CD14-positive monocyte (primary cell): ENCODE data around the gene KIAA1549. TPM values are rescaled to one million over a fixed set of nuclear protein-coding genes. Genes with fewer than 3 reads are reported as not detected.
"Not testable (repeated sequence)": the region's sequence is repeated elsewhere in the genome, so short reads cannot be mapped to it uniquely, and the experiment has no call there.

Experiments used
- DNase-seq, 3 donors: peaks; one replicate each; pipeline ENCODE4 v3.0.0-alpha.2; 2011 to 2022
- H2AFZ ChIP-seq: 2 replicates; pipeline ENCODE4 v1.6.0; 2012; ENCODE audit warnings: mild to moderate bottlenecking, low read depth, low read length, inconsistent platforms; ENCODE audit not compliant: insufficient read depth, poor library complexity, severe bottlenecking
- H3K27ac ChIP-seq, 2 donors: 1 replicate in 1 of 2; 2 replicates in 1 of 2; pipeline ENCODE4 v1.5.1; 2012 to 2013; ENCODE audit warnings: low read length in 2 of 2, control low read depth in 1 of 2, inconsistent platforms in 1 of 2, low read depth in 1 of 2, mild to moderate bottlenecking in 1 of 2
- H3K27me3 ChIP-seq, 2 donors: one replicate each; pipeline versions ENCODE4 v1.6.0 to v1.6.1; 2011 to 2013; ENCODE audit warnings: low read length in 2 of 2; ENCODE audit not compliant: control insufficient read depth in 2 of 2, insufficient read depth in 2 of 2
- H3K36me3 ChIP-seq, 2 donors: replicated peaks in 1 of 2; 1 replicate in 1 of 2; 2 replicates in 1 of 2; pipeline versions ENCODE4 v1.5.1 to v1.6.1; 2012 to 2013; ENCODE audit warnings: low read length in 2 of 2, control low read depth in 1 of 2, inconsistent platforms in 1 of 2, mild to moderate bottlenecking in 1 of 2; ENCODE audit not compliant: insufficient read depth in 2 of 2, control insufficient read depth in 1 of 2
- H3K4me1 ChIP-seq, 2 donors: 1 replicate in 1 of 2; 2 replicates in 1 of 2; pipeline versions ENCODE4 v1.5.1 to v1.6.1; 2012 to 2013; ENCODE audit warnings: low read length in 2 of 2, control low read depth in 1 of 2, inconsistent platforms in 1 of 2, mild to moderate bottlenecking in 1 of 2, moderate library complexity in 1 of 2; ENCODE audit not compliant: insufficient read depth in 2 of 2, control insufficient read depth in 1 of 2
- H3K4me2 ChIP-seq: replicated peaks from 2 replicates; pipeline ENCODE3; 2012; ENCODE audit warnings: low read length, moderate library complexity, mild to moderate bottlenecking; ENCODE audit not compliant: poor library complexity, severe bottlenecking; ENCODE audit errors: extremely low read depth
- H3K4me3 ChIP-seq, 3 experiments: fragments of 200-600 bp in 1 of 3; sonication (generic) in 1 of 3; replicated peaks in 1 of 3; 1 replicate in 2 of 3; 2 replicates in 1 of 3; pipeline ENCODE4 v1.5.1; 2011 to 2013; ENCODE audit warnings: low read length in 3 of 3, mild to moderate bottlenecking in 3 of 3, control low read depth in 2 of 3, low read depth in 2 of 3, inconsistent platforms in 1 of 3, moderate library complexity in 1 of 3
- H3K79me2 ChIP-seq: 2 replicates; pipeline ENCODE4 v1.6.0; 2012; ENCODE audit warnings: mild to moderate bottlenecking, control low read depth, inconsistent platforms, low read length, moderate library complexity; ENCODE audit not compliant: insufficient read depth
- H3K9ac ChIP-seq: 2 replicates; pipeline ENCODE4 v1.6.0; 2017; ENCODE audit warnings: low read length, mild to moderate bottlenecking; ENCODE audit not compliant: insufficient read depth, poor library complexity, severe bottlenecking
- H3K9me3 ChIP-seq, 2 donors: replicated peaks in 1 of 2; 1 replicate in 1 of 2; 2 replicates in 1 of 2; pipeline versions ENCODE4 v1.5.1 to v1.6.1; 2012 to 2013; ENCODE audit warnings: low read length in 2 of 2, control low read depth in 1 of 2; ENCODE audit not compliant: control insufficient read depth in 1 of 2, insufficient read depth in 1 of 2
- H4K20me1 ChIP-seq: 2 replicates; pipeline ENCODE4 v1.6.0; 2012; ENCODE audit warnings: mild to moderate bottlenecking, low read length, control low read depth, moderate library complexity; ENCODE audit not compliant: insufficient read depth
- H3K27ac Mint-ChIP-seq, 7 donors: one replicate each; pipeline ENCODE4 v1.8.0; 2020; ENCODE audit warnings: mild to moderate bottlenecking in 7 of 7, mixed read lengths in 7 of 7, moderate library complexity in 6 of 7, inconsistent platforms in 2 of 7
- H3K27me3 Mint-ChIP-seq, 3 donors: one replicate each; pipeline ENCODE4 v1.8.0; 2021 to 2022; ENCODE audit warnings: low read depth in 3 of 3, mild to moderate bottlenecking in 3 of 3, mixed read lengths in 3 of 3, moderate library complexity in 3 of 3, inconsistent platforms in 1 of 3
- H3K36me3 Mint-ChIP-seq, 2 donors: one replicate each; pipeline ENCODE4 v1.8.0; 2020; ENCODE audit warnings: mixed read lengths in 2 of 2, inconsistent platforms in 1 of 2, mild to moderate bottlenecking in 1 of 2
- H3K4me1 Mint-ChIP-seq: one replicate; pipeline ENCODE4 v1.8.0; 2020; ENCODE audit warnings: mild to moderate bottlenecking, mixed read lengths
- H3K4me3 Mint-ChIP-seq, 2 donors: one replicate each; pipeline ENCODE4 v1.8.0; 2020; ENCODE audit warnings: mild to moderate bottlenecking in 2 of 2, mixed read lengths in 2 of 2, moderate library complexity in 1 of 2
- H3K9me3 Mint-ChIP-seq, 7 donors: one replicate each; pipeline ENCODE4 v1.8.0; 2020 to 2022; ENCODE audit warnings: mixed read lengths in 7 of 7, mild to moderate bottlenecking in 6 of 7, moderate library complexity in 6 of 7, inconsistent platforms in 2 of 7
- WGBS: methylation state at CpG from one replicate; pipeline ENCODE4 v1.1.5; 2013; ENCODE audit warnings: missing lambda C conversion rate; ENCODE audit not compliant: insufficient coverage; 5-methylcytosine and 5-hydroxymethylcytosine counted together
- intact Hi-C, 2 donors: fragments of 100-400 bp; cut with micrococcal nuclease; formaldehyde crosslinking; loops; one replicate each; pipeline versions ENCODE4 v1.15.0 to v1.15.1; 2023
- polyA plus RNA-seq, 3 donors: library from polyadenylated mRNA; depleted of rRNA in 1 of 3; unstranded in 2 of 3; stranded (reverse) in 1 of 3; fragments of 300-500 nt in 2 of 3; fragments of >200 nt in 1 of 3; fragmentation: Illumina TruSeq in 2 of 3; gene quantifications; 1 replicate in 2 of 3; 2 replicates in 1 of 3; pipeline ENCODE4 v1.2.3, GENCODE V29; 2012 to 2021
- TF ChIP-seq, protein P1 (sequence below): fragments of 200-600 bp; IDR thresholded peaks from one replicate; pipeline ENCODE4 v1.8.0; 2022; ENCODE audit warnings: antibody characterized with exemption, mild to moderate bottlenecking

The KIAA1549 gene
- polyA plus RNA-seq, 3 donors = 0.03 TPM; not detected in 1

DNA sequence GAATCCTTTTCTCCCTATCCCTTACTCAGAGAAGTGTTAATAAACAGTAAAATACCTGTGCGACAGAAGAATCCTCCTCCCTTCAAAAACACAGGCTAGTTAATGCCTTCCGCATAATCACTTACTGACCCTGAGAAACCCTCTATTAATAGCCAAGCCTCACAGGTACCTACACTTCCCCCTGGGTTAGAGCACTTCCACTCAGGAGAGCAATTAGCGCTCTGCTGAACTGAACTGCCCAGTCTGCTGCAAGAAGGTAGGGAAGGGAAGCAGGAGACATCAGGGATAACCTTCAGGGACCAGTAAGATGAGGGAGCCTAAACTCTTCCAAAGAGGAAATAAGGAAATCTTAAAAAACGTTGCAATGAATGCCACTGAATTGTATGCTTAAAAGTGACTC lies 39.6 kb downstream of the KIAA1549 start:
- H3K36me3 ChIP-seq = no peaks in the 10 kb centered on the region
- no peak overlapping the region for H3K9ac ChIP-seq
- H3K4me1 ChIP-seq = no peaks in the 10 kb centered on the region
- no peaks in the 10 kb centered on the region for H3K27me3 ChIP-seq
- Mint-ChIP-seq H3K4me1 (peaks cover 5% of the 10 kb centered on the region), H3K27me3 (peaks cover 0 to 2% (median 0%) of the 10 kb centered on the region in 3 donors), H3K27ac (no peak overlapping the region), H3K4me3 (no peak overlapping the region), H3K36me3 (no peaks in the 10 kb centered on the region), H3K9me3 (no peaks in the 10 kb centered on the region)
- no peaks in the 10 kb centered on the region for H3K9me3 ChIP-seq
- no peak overlapping the region for H3K4me2 ChIP-seq
- TF ChIP-seq, protein P1, sequence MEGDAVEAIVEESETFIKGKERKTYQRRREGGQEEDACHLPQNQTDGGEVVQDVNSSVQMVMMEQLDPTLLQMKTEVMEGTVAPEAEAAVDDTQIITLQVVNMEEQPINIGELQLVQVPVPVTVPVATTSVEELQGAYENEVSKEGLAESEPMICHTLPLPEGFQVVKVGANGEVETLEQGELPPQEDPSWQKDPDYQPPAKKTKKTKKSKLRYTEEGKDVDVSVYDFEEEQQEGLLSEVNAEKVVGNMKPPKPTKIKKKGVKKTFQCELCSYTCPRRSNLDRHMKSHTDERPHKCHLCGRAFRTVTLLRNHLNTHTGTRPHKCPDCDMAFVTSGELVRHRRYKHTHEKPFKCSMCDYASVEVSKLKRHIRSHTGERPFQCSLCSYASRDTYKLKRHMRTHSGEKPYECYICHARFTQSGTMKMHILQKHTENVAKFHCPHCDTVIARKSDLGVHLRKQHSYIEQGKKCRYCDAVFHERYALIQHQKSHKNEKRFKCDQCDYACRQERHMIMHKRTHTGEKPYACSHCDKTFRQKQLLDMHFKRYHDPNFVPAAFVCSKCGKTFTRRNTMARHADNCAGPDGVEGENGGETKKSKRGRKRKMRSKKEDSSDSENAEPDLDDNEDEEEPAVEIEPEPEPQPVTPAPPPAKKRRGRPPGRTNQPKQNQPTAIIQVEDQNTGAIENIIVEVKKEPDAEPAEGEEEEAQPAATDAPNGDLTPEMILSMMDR = no peak
- no peak overlapping the region for H2AFZ ChIP-seq
- intact Hi-C loops = no loop called here
- H3K4me3 ChIP-seq = no peak overlapping the region
- no peaks in the 10 kb centered on the region for H3K79me2 ChIP-seq
- H4K20me1 ChIP-seq = no peaks in the 10 kb centered on the region
- 94% methylated on average over 2 of the region's 4 CpGs for WGBS
- no peak overlapping the region for H3K27ac ChIP-seq
- DNase-seq = no peak

DNA sequence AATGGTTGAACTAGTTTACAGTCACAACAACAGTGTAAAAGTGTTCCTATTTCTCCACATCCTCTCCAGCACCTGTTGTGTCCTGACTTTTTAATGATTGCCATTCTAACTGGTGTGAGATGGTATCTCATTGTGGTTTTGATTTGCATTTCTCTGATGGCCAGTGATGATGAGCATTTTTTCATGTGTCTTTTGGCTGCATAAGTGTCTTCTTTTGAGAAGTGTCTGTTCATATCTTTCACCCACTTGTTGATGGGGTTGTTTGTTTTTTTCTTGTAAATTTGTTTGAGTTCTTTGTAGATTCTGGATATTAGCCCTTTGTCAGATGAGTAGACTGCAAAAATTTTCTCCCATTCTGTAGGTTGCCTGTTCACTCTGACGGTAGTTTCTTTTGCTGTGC lies 40.6 kb downstream of the KIAA1549 start:
- H3K27me3 Mint-ChIP-seq, H3K9me3 Mint-ChIP-seq, DNase-seq, H3K27ac ChIP-seq, intact Hi-C loops, H3K4me3 Mint-ChIP-seq, H3K36me3 ChIP-seq, H4K20me1 ChIP-seq, H3K27ac Mint-ChIP-seq, H3K4me1 ChIP-seq, H3K27me3 ChIP-seq, H3K79me2 ChIP-seq, H3K9me3 ChIP-seq, H3K9ac ChIP-seq, H3K4me2 ChIP-seq, H3K4me3 ChIP-seq, H3K4me1 Mint-ChIP-seq, H3K36me3 Mint-ChIP-seq, H2AFZ ChIP-seq: not testable (repeated sequence)
- no CpG with 5 or more reads among the region's 1 CpG for WGBS
